Mesenchymal stem cell (in vitro differentiated cells and primary cell): ENCODE results near the gene MEIOB.

Experiments
- DNase-seq: peaks from one replicate; pipeline ENCODE4 v3.0.0-alpha.2; 2013
- H2AFZ ChIP-seq: one replicate; pipeline ENCODE4 v1.6.1; 2013; ENCODE audit warnings: low read depth, mild to moderate bottlenecking, control low read depth, inconsistent platforms, low read length, moderate library complexity
- H2AK5ac ChIP-seq: 2 replicates; pipeline ENCODE4 v1.6.1; 2013; ENCODE audit warnings: low read length, moderate library complexity, mild to moderate bottlenecking, inconsistent platforms; ENCODE audit not compliant: severe bottlenecking
- H2BK120ac ChIP-seq: one replicate; pipeline ENCODE4 v1.6.1; 2013; ENCODE audit warnings: low read depth, mild to moderate bottlenecking, inconsistent platforms, low read length, moderate library complexity
- H2BK12ac ChIP-seq, 2 experiments: one replicate each; pipeline ENCODE4 v1.6.1; 2013; ENCODE audit warnings: inconsistent platforms in 2 of 2, low read length in 2 of 2, mild to moderate bottlenecking in 2 of 2, moderate library complexity in 2 of 2, control low read depth in 1 of 2
- H2BK15ac ChIP-seq: one replicate; pipeline ENCODE4 v1.6.1; 2013; ENCODE audit warnings: mild to moderate bottlenecking, low read depth, inconsistent platforms; ENCODE audit not compliant: poor library complexity, severe bottlenecking
- H2BK5ac ChIP-seq: 2 replicates; pipeline ENCODE4 v1.6.1; 2013; ENCODE audit warnings: low read depth, mild to moderate bottlenecking, low read length, control low read depth, inconsistent platforms; ENCODE audit not compliant: poor library complexity, severe bottlenecking
- H3K14ac ChIP-seq, 2 experiments: one replicate each; pipeline ENCODE4 v1.6.1; 2013; ENCODE audit warnings: inconsistent platforms in 2 of 2, low read length in 2 of 2, control low read depth in 1 of 2, mild to moderate bottlenecking in 1 of 2, moderate library complexity in 1 of 2
- H3K18ac ChIP-seq, 2 experiments: one replicate each; pipeline ENCODE4 v1.6.1; 2013; ENCODE audit warnings: inconsistent platforms in 2 of 2, low read length in 2 of 2, control low read depth in 1 of 2, low read depth in 1 of 2, mild to moderate bottlenecking in 1 of 2
- H3K23ac ChIP-seq, 2 experiments: one replicate each; pipeline ENCODE4 v1.6.1; 2013; ENCODE audit warnings: inconsistent platforms in 2 of 2, low read length in 2 of 2, mild to moderate bottlenecking in 2 of 2, moderate library complexity in 2 of 2, control low read depth in 1 of 2
- H3K27ac ChIP-seq: 2 replicates; pipeline ENCODE4 v1.5.1; 2013; ENCODE audit warnings: mild to moderate bottlenecking, moderate library complexity, low read length, control low read depth, inconsistent platforms; ENCODE audit not compliant: poor library complexity, severe bottlenecking
- H3K27me3 ChIP-seq, 2 experiments: 2 replicates each; pipeline versions ENCODE4 v1.6.1 to v1.7.0; 2013; ENCODE audit warnings: low read length in 2 of 2, mild to moderate bottlenecking in 2 of 2, moderate library complexity in 2 of 2, control low read depth in 1 of 2, inconsistent platforms in 1 of 2; ENCODE audit not compliant: control insufficient read depth in 1 of 2, insufficient read depth in 1 of 2
- H3K36me3 ChIP-seq, 2 experiments: 2 replicates each; pipeline versions ENCODE4 v1.6.1 to v1.7.0; 2013; ENCODE audit warnings: low read length in 2 of 2, control low read depth in 1 of 2, inconsistent platforms in 1 of 2, low read depth in 1 of 2, mild to moderate bottlenecking in 1 of 2; ENCODE audit not compliant: insufficient read depth in 2 of 2, control insufficient read depth in 1 of 2
- H3K4ac ChIP-seq, 2 experiments: one replicate each; pipeline ENCODE4 v1.6.1; 2013; ENCODE audit warnings: inconsistent platforms in 2 of 2, low read length in 2 of 2, mild to moderate bottlenecking in 2 of 2, moderate library complexity in 2 of 2, control low read depth in 1 of 2, low read depth in 1 of 2
- H3K4me1 ChIP-seq: 2 replicates; pipeline ENCODE4 v1.6.1; 2013; ENCODE audit warnings: low read depth, low read length, control low read depth; ENCODE audit not compliant: control insufficient read depth, insufficient read depth
- H3K4me2 ChIP-seq: 2 replicates; pipeline ENCODE4 v1.6.1; 2013; ENCODE audit warnings: low read length, mild to moderate bottlenecking, inconsistent platforms; ENCODE audit not compliant: poor library complexity, severe bottlenecking
- H3K4me3 ChIP-seq, 2 experiments: 2 replicates each; pipeline versions ENCODE4 v1.5.1 to v1.7.0; 2013; ENCODE audit warnings: low read length in 2 of 2, mild to moderate bottlenecking in 2 of 2, control low read depth in 1 of 2, low read depth in 1 of 2; ENCODE audit not compliant: insufficient read depth in 1 of 2
- H3K79me1 ChIP-seq: replicated peaks from 2 replicates; pipeline ENCODE4 v1.6.1; 2013; ENCODE audit warnings: mild to moderate bottlenecking, control low read depth, low read length, inconsistent platforms; ENCODE audit not compliant: poor library complexity, severe bottlenecking
- H3K9ac ChIP-seq: 2 replicates; pipeline ENCODE4 v1.7.0; 2013; ENCODE audit warnings: mild to moderate bottlenecking, low read length, moderate library complexity
- H3K9me3 ChIP-seq: 2 replicates; pipeline ENCODE4 v1.7.0; 2013; ENCODE audit warnings: mild to moderate bottlenecking, low read length; ENCODE audit not compliant: control insufficient read depth
- H4K8ac ChIP-seq: one replicate; pipeline ENCODE4 v1.6.1; 2013; ENCODE audit warnings: inconsistent platforms, mild to moderate bottlenecking, low read length, moderate library complexity
- H4K91ac ChIP-seq: one replicate; pipeline ENCODE4 v1.6.1; 2013; ENCODE audit warnings: mild to moderate bottlenecking, low read length, inconsistent platforms
- WGBS: methylation state at CpG from one replicate; pipeline ENCODE4 v1.1.7; 2013; ENCODE audit warnings: mixed read lengths; 5-methylcytosine and 5-hydroxymethylcytosine counted together

MEIOB gene

DNA sequence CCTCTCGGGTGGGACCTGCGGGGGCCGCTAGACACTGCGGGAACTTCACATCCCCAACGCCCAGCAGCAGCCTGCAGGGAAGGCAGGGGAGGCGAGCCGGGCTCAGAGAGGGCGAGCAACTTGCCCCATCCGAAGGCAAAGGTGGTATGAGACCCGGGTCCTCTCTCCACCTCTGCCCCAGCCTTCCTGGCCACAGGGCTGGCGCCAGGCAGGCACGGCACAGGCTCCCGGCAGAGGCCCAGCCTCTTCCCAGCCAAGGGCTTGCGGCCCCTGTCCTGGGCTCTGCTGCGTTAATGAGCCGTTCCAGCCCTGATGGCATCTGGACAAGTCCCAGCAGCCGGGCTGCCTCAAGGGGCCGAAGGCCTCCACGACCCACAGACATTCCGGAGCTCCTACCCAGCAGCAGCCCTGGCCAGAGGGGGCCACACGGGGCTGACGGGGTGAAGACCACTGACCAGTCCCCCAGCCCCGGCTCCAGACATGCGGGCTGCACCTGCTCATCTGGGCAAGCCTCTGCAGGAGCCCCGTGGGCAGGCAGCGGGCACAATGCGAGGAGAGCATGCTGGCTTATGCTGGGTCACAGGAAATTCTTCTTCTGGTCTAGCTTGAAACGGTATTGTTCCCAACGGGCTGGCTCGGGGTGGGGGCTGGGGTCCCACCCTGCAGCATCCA lies 47.5 kb upstream of the MEIOB start:
- no peak for DNase-seq
- no peak overlapping the region for H2AFZ ChIP-seq
- no peaks in the 10 kb centered on the region for H3K9me3 ChIP-seq
- H2BK120ac ChIP-seq: no peak overlapping the region
- peaks cover 18% of the 10 kb centered on the region for H3K4me1 ChIP-seq
- no peak overlapping the region for H2BK15ac ChIP-seq
- H3K9ac ChIP-seq: no peak overlapping the region
- H3K4me2 ChIP-seq: no peak overlapping the region
- H3K14ac ChIP-seq: no peak overlapping the region
- H3K79me1 ChIP-seq: no peaks in the 10 kb centered on the region
- H4K91ac ChIP-seq: no peak overlapping the region
- no peak overlapping the region for H2AK5ac ChIP-seq
- H3K4ac ChIP-seq: no peak overlapping the region
- peaks cover 90 to 93% of the 10 kb centered on the region in 2 experiments for H3K27me3 ChIP-seq
- whole genome bisulfite sequencing: 59% methylated on average over 30 of the region's 30 CpGs
- H3K36me3 ChIP-seq: no peaks in the 10 kb centered on the region
- H2BK5ac ChIP-seq: no peak overlapping the region
- no peak overlapping the region for H3K18ac ChIP-seq
- H2BK12ac ChIP-seq: no peak overlapping the region
- no peak overlapping the region for H3K4me3 ChIP-seq
- H4K8ac ChIP-seq: no peak overlapping the region
- no peak overlapping the region for H3K27ac ChIP-seq
- H3K23ac ChIP-seq: no peak overlapping the region

DNA sequence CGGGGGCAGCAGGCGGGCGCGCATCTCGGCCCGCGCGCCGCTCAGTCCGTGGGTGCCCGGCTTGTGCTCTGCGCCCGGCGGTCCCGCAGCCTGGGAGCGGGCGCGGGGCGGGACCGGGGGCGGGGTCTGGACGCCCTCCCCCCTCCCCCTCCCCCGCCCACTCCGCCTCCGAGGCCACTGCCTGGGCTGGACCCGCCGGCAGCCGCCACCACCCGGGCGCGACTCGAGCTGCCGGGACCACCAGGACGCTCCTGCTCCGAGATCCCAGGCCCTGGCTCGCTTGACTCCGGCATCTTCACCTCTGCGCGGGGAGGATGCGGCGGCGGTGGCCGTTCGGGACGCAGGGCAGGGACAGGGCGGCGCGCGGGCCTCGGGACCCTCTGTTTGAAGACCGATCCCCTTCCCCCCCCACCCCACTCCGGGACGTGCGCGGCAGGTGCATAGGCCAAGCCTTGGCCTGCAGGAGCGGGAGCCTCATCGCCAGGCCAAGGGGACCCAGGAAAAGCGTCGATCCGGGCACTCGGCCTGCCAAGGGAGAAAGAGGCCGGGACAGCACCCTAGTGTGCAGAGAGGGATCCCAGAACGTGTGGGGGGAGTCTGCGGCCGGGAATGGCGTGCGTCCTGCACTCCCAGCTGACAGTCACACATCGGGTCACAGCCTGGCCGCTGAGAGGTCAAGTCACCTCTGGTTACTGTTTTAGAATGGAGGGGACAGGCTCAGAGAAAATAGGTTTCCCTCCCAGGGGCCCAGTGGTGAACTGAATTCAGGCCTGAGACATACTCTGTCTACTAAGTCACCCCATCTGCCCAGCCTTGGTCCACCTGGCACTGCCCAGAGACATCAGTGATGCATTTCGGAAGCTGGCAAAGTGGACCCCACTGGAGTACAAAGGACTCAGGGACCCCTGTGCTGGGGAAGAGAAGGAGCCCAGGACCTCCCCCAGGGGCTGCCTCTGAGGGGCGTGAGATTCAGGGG lies 46.7 kb upstream of the MEIOB start, which contains the start of gene HS3ST6:
Gene HS3ST6 (minus strand): TSS at position 65 of the 976 bp plus-strand sequence. CDS start 92 bp downstream, outside the sequence.
- no peak within 1 kb of the TSS for H2BK120ac ChIP-seq
- H2BK5ac ChIP-seq: no peak within 1 kb of the TSS
- no peaks in the 10 kb centered on the region for H3K79me1 ChIP-seq

DNA sequence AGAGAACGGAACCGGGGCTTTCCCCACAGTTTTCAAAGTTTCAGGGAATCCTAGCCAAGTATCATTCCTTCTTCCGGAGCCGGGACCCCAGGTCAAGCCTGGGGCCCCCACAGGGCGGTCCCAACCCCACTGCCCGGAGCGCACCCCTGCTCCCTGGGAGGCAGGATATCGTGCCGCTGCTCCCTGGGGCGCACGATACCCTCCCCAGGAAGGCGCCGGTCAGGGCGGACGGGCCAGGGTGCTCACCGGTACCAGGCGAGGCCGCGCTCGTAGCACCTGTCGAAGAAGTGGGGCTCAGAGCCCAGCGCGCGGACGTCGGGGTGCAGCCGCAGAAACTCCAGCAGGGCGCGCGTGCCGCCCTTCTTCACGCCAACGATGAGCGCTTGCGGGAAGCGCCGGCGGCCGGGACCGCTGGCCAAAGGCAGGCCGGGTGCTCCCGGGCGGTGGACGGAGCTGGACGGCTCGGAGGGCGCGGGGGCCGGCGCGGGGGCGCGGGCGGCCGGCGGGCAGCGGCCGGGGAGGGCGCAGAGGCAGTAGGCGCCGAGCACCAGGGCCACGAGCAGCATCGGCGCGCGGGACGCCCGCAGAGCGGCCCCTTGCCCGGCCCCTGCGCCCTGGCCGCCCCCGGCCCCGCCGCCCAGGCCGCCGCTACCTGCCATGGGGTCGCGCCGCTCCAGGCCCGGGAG lies 45.8 kb upstream of the MEIOB start:
- Histone ChIP-seq H3K27me3 (peaks cover 87 to 90% of the 10 kb centered on the region in 2 experiments), H3K9me3 (no peaks in the 10 kb centered on the region), H4K91ac (no peak overlapping the region), H3K79me1 (no peaks in the 10 kb centered on the region), H2AFZ (no peak overlapping the region), H2AK5ac (no peak overlapping the region), H2BK120ac (no peak overlapping the region), H2BK15ac (no peak overlapping the region), H3K9ac (no peak overlapping the region), H2BK12ac (no peak overlapping the region), H3K4me1 (peaks cover 8% of the 10 kb centered on the region), H3K36me3 (no peaks in the 10 kb centered on the region), H3K27ac (no peak overlapping the region), H2BK5ac (no peak overlapping the region), H4K8ac (no peak overlapping the region), H3K18ac (no peak overlapping the region), H3K23ac (no peak overlapping the region), H3K4ac (no peak overlapping the region), H3K4me3 (no peak overlapping the region), H3K14ac (no peak overlapping the region), H3K4me2 (no peak overlapping the region)
- 10% methylated on average over 25 of the region's 81 CpGs for WGBS
- no peak for DNase-seq

More for the DNA sequence above, 46.7 kb upstream of the MEIOB start, which contains the start of gene HS3ST6:
- 12% methylated on average over 33 of the region's 71 CpGs for WGBS
- no peak within 1 kb of the TSS for H3K14ac ChIP-seq
- H3K4me2 ChIP-seq: no peak within 1 kb of the TSS
- no peak within 1 kb of the TSS for H3K4me3 ChIP-seq
- H4K91ac ChIP-seq: no peak within 1 kb of the TSS
- no peak within 1 kb of the TSS for H3K23ac ChIP-seq
- no peak within 1 kb of the TSS for H3K27ac ChIP-seq
- H2AK5ac ChIP-seq: no peak within 1 kb of the TSS
- no peak within 1 kb of the TSS for H2AFZ ChIP-seq
- H3K4ac ChIP-seq: no peak within 1 kb of the TSS
- H3K18ac ChIP-seq: no peak within 1 kb of the TSS
- no peak within 1 kb of the TSS for H4K8ac ChIP-seq
- no peaks in the 10 kb centered on the region for H3K36me3 ChIP-seq
- H2BK12ac ChIP-seq: no peak within 1 kb of the TSS
- H3K4me1 ChIP-seq: peaks cover 12% of the 10 kb centered on the region
- no peaks in the 10 kb centered on the region for H3K9me3 ChIP-seq
- H3K9ac ChIP-seq: no peak within 1 kb of the TSS
- peaks cover 90 to 93% of the 10 kb centered on the region in 2 experiments for H3K27me3 ChIP-seq
- no peak within 1 kb of the TSS for H2BK15ac ChIP-seq
- DNase-seq: no peak
